Measurements from ENCODE around the gene HACD1.

The HACD1 gene

DNA sequence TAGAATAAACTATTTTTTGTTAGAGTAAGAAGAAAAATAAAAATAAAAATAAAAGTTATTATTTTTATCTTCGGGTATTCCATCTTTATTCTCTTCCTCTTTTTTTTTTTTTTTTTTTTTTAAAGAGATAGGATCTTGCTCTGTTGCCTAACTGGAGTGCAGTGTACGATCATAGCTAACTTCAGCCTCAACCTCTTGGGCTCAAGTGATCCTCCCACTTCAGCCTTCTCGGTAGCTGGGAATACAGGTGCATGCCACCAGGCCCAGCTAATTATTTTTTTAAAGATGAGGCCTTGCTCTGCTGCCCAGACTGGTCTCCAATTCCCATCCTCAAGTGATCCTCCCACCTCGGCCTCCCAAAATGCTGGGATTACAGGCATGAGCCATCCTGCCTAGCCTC, 42.2 kb upstream of the HACD1 start:
- DNase-seq (ENCODE audit: low read depth), result no peak
- TF ChIP-seq, protein P1, sequence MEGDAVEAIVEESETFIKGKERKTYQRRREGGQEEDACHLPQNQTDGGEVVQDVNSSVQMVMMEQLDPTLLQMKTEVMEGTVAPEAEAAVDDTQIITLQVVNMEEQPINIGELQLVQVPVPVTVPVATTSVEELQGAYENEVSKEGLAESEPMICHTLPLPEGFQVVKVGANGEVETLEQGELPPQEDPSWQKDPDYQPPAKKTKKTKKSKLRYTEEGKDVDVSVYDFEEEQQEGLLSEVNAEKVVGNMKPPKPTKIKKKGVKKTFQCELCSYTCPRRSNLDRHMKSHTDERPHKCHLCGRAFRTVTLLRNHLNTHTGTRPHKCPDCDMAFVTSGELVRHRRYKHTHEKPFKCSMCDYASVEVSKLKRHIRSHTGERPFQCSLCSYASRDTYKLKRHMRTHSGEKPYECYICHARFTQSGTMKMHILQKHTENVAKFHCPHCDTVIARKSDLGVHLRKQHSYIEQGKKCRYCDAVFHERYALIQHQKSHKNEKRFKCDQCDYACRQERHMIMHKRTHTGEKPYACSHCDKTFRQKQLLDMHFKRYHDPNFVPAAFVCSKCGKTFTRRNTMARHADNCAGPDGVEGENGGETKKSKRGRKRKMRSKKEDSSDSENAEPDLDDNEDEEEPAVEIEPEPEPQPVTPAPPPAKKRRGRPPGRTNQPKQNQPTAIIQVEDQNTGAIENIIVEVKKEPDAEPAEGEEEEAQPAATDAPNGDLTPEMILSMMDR (IDR thresholded peaks at IDR 0.05; ENCODE audit: insufficient read depth, low read depth, low read length, missing control alignments), result no peak
- H3K4me3 ChIP-seq (ENCODE audit: low read length), result no peak overlapping the region

DNA sequence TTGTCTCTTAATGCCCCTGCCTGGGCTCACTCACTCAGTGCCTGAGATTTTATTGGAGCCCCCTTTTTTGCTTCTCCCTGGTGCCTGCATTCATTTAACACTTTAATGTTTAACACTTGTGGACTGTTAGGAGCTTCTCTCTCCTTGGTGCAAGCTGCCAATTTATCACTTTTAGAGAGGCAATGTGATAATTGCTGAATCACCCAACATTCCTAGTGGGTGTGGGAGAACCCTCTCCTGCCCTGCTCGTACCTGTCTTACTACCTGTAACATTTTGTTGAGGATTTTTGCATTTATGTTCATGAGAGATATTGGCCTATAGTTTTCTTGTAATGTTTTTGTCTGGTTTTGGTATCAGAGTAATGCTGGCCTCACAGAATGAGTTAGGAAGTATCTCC, 39.9 kb upstream of the HACD1 start:
- no peak overlapping the region for H3K4me3 ChIP-seq (ENCODE audit: low read length)
- peak; percentile 62 for DNase-seq (ENCODE audit: low read depth)
- TF ChIP-seq, protein P1 (IDR thresholded peaks at IDR 0.05; ENCODE audit: insufficient read depth, low read depth, low read length, missing control alignments), result no peak

DNA sequence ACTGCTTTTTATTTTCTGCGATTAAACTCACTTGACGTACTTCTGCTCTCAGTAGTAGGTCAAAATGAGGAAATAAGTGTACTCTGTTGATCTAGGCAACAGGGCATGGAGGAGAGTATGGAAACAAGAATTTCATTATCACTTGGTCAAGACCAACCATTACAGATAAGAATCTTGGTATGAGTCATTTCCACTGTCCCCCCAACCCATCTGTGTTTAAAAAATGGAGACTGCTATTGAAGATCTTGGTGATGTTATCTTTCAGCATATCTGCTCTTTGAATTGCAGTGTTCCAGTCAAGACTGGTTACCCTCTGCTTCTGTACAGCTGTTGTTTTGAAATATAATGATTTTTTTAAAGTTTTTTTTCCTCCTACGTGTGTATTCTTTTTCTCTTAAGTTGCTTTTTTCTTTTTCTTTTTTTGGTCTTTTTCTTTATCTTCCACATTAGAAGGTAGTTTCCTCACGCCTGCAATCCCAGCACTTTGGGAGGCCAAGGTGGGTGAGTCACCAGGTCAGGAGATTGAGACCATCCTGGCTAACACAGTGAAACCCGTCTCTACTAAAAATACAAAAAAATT, 38.5 kb upstream of the HACD1 start:
- H3K4me3 ChIP-seq (ENCODE audit: low read length), result no peak overlapping the region
- no peak for DNase-seq (ENCODE audit: low read depth)
- TF ChIP-seq, protein P1 (IDR thresholded peaks at IDR 0.05; ENCODE audit: insufficient read depth, low read depth, low read length, missing control alignments), result no peak

DNA sequence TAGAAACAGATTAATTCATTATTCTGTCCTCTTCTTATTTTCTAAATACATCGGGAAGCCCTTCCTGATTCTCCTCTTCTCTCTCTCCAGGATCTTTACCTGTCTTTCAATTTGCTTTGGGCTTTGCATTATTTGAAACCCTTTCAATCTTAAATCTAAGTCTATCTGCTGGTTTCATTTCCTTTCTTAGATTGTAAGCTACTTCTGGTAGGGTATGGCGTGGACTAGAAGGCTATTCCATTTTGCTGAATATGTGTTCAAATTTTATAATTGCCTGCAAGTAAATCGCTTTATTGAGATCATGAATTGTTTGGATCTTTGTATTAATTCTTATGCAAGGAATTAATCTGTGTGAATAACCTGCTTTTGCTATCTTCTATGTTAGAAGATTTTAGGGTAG, 37.8 kb upstream of the HACD1 start:
- H3K4me3 ChIP-seq (ENCODE audit: low read length), result no peak overlapping the region
- TF ChIP-seq, protein P1 (IDR thresholded peaks at IDR 0.05; ENCODE audit: insufficient read depth, low read depth, low read length, missing control alignments), result no peak
- DNase-seq (ENCODE audit: low read depth), result no peak

DNA sequence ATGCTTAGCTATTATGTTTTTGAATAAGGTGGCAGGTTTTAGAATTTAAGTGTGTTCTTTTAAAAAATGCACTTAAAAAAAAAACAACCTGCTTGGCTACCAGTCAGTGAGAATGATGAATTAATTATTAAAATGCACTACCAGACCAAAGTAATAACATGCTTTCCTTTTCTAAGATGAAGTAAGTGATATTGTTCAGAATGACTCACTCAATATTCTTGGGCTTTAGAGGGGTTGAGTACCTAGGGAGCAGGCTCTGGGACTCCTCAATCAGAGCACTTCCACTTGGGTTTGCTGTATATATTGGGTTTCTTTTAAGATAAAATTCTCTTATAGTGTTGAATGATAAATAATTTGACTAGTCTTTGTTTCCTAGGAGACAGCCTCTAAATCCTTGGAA, 35.4 kb upstream of the HACD1 start:
- DNase-seq (ENCODE audit: low read depth), result peak; percentile 18
- H3K4me3 ChIP-seq (ENCODE audit: low read length), result no peak overlapping the region
- TF ChIP-seq, protein P1 (IDR thresholded peaks at IDR 0.05; ENCODE audit: insufficient read depth, low read depth, low read length, missing control alignments), result no peak

DNA sequence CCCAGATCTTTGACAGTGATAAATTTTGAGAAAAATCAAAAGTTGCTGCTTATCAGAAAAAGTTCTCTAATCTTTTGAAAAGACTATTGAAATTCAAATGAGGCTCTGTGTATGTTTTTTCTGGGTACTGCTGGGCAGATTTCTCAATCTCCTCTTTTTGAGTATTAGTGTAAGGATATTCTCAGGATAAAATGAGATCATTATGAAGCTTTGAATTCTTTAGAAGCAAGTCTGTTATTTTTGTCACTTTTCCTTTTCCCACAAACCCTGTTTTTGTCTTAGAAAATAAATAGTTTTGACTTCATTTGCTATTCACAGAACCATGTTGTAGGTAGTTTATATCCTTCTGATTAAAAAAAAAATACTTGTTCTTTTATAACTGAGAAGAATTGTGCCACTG, 34.7 kb upstream of the HACD1 start:
- TF ChIP-seq, protein P1 (IDR thresholded peaks at IDR 0.05; ENCODE audit: insufficient read depth, low read depth, low read length, missing control alignments), result no peak
- no peak for DNase-seq (ENCODE audit: low read depth)
- H3K4me3 ChIP-seq (ENCODE audit: low read length), result no peak overlapping the region

DNA sequence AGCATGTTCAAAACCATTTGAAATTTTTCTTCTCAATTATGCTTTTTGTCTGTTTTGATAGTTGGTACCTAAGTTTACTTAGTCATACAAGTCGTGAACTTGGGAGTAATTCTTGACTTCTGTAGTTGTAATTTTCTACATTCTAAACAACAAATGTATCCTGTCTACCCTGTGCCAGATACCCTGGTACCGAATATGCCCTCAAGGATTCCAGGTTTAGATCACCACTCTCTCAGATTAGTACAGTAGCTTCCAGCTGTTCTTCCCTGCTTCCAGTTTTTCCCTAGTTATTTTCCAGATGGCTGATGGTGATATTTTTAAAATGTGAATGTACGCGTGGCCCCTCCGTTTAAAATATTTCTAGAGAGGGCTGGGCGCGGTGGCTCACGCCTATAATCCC, 33.2 kb upstream of the HACD1 start:
- H3K4me3 ChIP-seq (ENCODE audit: low read length), result no peak overlapping the region
- no peak for DNase-seq (ENCODE audit: low read depth)
- TF ChIP-seq, protein P1 (IDR thresholded peaks at IDR 0.05; ENCODE audit: insufficient read depth, low read depth, low read length, missing control alignments), result no peak
